ENCODE measurements around the gene AVPR2.

The AVPR2 gene

DNA sequence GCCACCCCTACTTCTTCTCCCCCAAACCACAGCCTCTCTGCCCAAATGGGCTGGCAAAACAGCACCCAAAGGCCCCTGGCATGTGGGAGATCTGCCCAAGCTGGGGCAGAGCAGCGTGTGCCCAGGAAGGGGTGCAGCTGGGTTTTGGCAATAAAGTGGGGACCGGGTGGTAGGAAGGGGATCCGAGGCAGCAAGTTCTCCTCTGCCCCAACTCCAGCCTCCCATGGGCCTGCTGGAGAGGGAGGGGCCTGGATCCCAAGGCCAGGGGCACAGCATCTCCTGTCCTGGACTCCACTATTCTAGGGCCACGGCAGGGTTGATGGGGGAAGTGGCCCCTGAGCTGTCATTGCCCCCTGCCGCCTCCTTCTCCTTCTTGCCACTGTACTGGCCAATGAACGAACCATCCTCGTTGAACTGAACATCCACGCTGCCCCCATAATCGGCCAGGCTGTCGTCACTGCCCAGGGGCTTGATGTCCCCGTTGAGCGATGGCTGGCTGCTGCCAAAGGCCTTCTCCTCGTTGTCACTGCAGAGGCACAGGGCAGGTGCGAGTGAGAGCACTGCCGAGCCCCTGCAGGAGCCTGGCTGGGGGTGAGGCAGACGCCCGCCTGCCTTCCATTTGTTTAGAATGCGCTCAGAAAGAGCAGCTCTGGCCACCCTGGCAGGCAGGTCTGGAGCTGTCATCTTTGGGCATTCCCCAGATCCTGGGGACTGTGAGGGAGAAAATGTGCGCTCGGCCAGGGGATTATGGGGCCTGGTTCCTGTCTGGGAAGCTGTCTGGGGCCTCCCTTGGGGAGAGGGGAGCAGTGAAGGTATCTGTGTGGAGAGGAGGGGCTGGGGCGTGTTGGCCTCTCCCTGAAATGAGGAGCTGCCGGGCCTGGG lies 41.9 kb upstream of the AVPR2 start:
- DNase-seq (ENCODE audit: low read depth): no peak
- TF ChIP-seq MAX (IDR thresholded peaks at IDR 0.05; ENCODE audit: low read depth, low read length): no peak
- no peak for TF ChIP-seq CTCF (IDR thresholded peaks at IDR 0.05; ENCODE audit: low read depth, low read length)
- TF ChIP-seq MYC (IDR thresholded peaks at IDR 0.05; ENCODE audit: low read depth, low read length): no peak
- TF ChIP-seq POLR2A (IDR thresholded peaks at IDR 0.05; ENCODE audit: extremely low read depth, insufficient read length): no peak
- H3K4me3 ChIP-seq (ENCODE audit: low read depth, low read length): no peak overlapping the region

DNA sequence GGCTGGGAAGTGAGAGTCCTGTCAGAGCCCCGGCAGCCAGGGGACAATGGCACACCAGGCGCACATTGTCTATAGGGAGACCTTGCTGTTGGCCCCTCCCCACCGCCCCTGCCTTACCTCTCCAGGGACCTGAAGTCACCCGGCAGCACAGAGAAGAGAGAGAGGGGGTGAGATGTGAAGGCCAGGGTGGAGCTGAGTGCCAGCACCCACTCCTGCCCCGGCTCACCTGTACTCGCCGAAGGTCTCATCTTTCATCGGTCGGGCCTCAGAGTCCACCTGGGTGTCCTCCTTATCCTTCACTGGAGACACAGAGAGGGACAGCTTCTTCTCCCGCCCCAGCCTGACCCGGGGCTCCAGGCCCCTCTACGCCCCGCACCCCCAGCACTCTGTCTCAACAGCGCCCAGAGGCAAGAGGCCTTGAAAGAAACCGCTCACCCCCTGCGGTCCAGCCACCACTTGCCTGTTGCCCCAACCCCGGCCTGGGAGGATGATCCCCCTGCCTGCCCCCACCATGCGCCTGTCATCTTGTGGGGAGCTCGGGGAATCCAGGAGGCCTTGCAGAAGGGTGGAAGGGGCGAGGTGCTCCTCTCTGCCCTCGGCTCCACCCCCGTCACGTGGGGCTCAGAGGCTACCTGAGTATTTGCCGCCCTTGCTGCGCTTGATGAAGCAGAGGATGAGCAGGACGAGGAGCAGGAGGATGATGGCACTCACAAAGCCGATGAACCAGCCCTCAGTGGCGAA lies 41.1 kb upstream of the AVPR2 start:
- TF ChIP-seq POLR2A (IDR thresholded peaks at IDR 0.05; ENCODE audit: extremely low read depth, insufficient read length) (no peak), MAX (IDR thresholded peaks at IDR 0.05; ENCODE audit: low read depth, low read length) (no peak), MYC (IDR thresholded peaks at IDR 0.05; ENCODE audit: low read depth, low read length) (no peak), CTCF (IDR thresholded peaks at IDR 0.05; ENCODE audit: low read depth, low read length) (no peak)
- DNase-seq (ENCODE audit: low read depth): no peak
- H3K4me3 ChIP-seq (ENCODE audit: low read depth, low read length): no peak overlapping the region

DNA sequence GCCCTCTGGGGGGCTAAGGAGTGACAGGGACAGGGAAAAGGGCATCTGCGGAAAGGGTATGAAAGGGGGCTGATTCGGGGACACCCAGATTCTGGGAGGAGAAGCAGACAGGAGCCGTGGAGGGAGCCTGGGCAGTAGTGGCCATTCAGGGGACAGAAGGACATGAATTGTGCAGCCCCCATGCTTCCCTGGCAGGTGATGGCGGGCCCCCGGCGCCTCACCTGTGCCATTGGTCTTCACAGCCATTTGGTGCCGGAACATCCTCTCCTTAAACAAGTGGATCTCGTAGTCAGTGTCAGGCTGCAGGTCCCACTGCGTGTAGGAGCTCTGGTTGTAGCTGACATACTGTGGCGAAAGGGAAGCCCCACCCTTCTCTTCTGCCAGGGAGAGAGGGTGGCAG lies 40.4 kb upstream of the AVPR2 start:
- TF ChIP-seq MAX (IDR thresholded peaks at IDR 0.05; ENCODE audit: low read depth, low read length): no peak
- no peak for TF ChIP-seq MYC (IDR thresholded peaks at IDR 0.05; ENCODE audit: low read depth, low read length)
- no peak for TF ChIP-seq CTCF (IDR thresholded peaks at IDR 0.05; ENCODE audit: low read depth, low read length)
- no peak for TF ChIP-seq POLR2A (IDR thresholded peaks at IDR 0.05; ENCODE audit: extremely low read depth, insufficient read length)
- no peak for DNase-seq (ENCODE audit: low read depth)
- H3K4me3 ChIP-seq (ENCODE audit: low read depth, low read length): no peak overlapping the region

- no peak for DNase-seq (ENCODE audit: low read depth)
- TF ChIP-seq MYC (IDR thresholded peaks at IDR 0.05; ENCODE audit: low read depth, low read length) (no peak), POLR2A (IDR thresholded peaks at IDR 0.05; ENCODE audit: extremely low read depth, insufficient read length) (no peak), MAX (IDR thresholded peaks at IDR 0.05; ENCODE audit: low read depth, low read length) (no peak), CTCF (IDR thresholded peaks at IDR 0.05; ENCODE audit: low read depth, low read length) (no peak)
- no peak overlapping the region for H3K4me3 ChIP-seq (ENCODE audit: low read depth, low read length)
Observed at GRCh38 chrX:153864561-153865320, 39.7 kb upstream of the AVPR2 start.

- H3K4me3 ChIP-seq (ENCODE audit: low read depth, low read length): no peak overlapping the region
- DNase-seq (ENCODE audit: low read depth): no peak
- TF ChIP-seq POLR2A (IDR thresholded peaks at IDR 0.05; ENCODE audit: extremely low read depth, insufficient read length): no peak
- TF ChIP-seq MYC (IDR thresholded peaks at IDR 0.05; ENCODE audit: low read depth, low read length): no peak
- TF ChIP-seq MAX (IDR thresholded peaks at IDR 0.05; ENCODE audit: low read depth, low read length): no peak
- TF ChIP-seq CTCF (IDR thresholded peaks at IDR 0.05; ENCODE audit: low read depth, low read length): no peak
Observed at GRCh38 chrX:153865321-153865580, 39.2 kb upstream of the AVPR2 start.
